HG02852 (cell line): ENCODE results near the gene PRXL2A.
A peak's percentile ranks its signal among the peaks of the same experiment; 100 is the strongest.

ENCODE experiments used
- ATAC-seq: cut with Tn5 transposase; IDR thresholded peaks from one replicate; pipeline ENCODE4 v1.9.1; 2021; ENCODE audit warnings: mild to moderate bottlenecking, moderate library complexity; ENCODE audit not compliant: unreplicated experiment

PRXL2A gene

GRCh38 chr10:80460399-80461207 is 52.3 kb downstream of the PRXL2A start:
- ATAC-seq, result no peak

DNA sequence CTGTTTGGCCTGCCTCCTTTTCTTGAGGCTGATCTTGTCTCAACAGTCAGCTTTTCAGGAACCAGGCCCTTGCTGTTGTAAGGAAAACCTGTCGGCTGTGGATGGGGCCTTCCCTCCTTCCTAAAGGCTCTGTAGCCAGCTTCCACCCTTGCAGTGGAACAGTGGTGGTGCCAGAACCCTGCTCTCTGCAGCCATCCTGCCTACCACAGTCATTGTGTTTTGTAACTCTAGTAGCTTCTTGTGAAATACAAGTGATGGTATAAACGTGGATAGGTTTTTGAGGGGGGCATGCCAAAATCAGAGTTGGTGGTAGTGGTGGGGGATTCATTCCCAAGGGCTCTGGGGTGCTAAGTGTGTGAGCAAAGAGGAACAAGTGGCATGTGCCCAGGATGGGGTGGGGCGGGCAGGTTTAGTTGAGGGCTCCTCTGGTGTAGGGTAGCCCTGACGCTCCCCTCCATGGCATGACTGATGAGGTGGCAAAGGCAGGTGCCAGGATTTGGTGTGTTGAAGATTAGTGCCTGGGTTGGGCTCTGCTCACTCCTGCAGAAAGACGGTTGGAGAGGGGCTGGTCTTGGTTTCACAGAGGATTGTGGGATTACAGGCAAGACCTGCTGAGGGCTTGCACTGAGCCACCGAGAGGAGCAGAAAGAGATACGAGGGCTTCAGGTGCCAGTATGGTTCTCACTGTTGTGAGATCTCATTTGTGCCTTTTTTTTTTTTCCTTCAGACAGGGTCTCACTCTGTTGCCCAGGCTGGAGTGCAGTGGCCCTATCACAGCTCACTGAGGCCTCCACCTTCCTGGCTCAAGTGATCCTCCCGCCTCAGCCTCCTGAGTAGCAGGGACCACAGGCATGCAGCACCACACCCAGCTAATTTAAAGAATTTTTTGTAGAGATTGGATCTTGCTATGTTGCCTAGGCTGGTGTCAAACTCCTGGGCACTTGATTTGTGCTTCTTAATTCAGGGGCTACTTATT is 53.1 kb downstream of the PRXL2A start:
- no peak for ATAC-seq

- ATAC-seq, result no peak
Measured at GRCh38 chr10:80462299-80462980, 54.1 kb downstream of the PRXL2A start.

DNA sequence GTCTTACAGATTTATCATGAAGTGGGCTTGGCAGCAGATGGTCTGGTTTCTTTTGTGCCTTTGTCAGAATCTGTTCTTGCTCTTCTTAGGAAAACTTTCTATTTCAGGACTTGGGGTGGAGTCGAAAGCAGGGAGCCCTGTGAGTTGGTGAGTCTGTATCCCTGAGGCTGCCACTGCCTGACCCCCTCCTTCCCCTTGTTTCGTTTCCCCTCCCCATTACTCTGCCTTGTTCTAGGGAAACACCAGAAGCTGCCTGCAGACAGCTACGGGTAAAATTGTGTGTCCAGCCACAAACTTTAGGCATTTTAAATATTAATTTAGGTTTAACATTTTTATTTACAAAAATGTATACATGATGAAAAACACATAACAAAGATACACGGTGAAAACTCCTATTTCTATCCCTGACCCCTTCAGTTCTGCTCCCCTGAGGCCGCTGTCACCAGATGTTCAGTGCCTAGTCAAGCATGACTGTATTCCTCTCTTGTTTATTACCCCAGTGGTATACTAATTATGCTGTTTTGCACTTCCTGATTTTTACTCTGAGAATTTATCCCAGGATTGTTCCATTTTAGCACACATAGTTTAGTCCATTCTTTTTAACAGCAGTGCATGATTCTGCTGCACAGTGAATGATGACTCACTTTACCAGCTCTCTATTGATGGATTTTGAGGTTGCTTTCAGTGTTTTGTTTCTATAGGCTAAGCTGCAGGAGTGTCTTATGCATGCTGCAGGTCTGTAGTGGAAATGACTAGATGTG is 54.8 kb downstream of the PRXL2A start:
- peak; percentile 37 for ATAC-seq

DNA sequence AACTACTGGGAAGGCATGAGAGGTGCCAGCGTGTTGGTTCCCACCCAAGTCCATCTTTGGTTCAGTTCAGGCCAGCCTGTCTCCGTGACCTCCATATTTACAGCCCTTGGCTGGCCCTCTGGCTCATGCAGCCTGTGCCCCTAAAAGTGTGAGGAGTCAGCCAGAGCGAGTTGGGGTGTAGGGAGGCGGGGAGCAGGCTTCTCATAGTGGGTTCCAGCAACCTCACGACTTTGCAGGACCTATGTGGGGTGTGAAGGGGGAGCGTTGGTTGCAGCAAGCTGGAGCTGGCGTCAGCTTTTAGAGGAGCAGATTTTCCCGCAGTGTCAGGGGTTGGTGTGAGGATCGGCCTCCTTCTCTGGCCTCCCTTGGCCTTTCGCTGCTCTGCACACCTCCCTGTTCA is 55.5 kb downstream of the PRXL2A start:
- ATAC-seq, result no peak

DNA sequence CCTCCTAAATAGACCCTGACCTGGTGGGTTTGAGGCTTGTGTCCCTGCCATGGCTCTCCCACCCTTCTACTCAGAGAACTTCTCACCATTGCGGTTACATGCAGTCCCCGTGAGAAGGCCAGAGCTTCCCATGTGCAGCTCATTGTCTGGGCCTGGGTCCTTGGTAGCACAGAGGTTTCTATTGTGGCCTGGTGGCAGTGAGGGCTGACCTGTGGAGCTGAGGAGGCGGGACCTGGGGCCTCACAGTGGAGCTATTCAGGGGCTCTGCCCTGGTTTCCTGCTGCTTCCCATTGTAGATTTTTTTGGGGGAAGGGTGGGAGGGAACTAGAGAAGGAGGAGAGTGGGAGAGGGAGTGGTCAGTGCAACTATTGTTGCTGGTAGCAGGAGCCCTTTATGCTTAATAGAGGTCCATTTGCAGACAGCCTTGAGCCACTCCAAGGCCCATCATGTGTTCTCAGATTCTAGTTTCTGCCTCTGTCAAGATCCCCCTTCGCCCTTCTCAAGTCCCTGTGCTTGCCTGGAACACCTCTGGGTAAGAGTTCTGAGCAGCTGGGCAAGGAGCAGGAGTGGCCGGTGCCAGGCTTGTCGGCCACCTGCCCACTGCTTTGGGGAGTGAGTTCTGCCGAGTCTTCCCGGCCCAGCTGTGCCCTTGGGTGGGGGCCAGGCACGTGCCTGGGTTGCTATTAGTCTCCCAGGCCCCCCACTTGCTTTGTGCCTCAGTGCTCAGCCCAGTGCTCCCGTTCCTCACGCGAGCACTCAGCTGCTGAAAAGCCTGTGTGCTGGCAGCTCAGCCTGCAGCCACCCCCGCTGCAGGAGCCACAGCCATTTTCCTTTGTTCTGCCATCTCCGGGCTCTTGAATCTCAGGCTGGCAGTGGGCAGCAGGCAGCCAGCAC is 56.5 kb downstream of the PRXL2A start:
- no peak for ATAC-seq

DNA sequence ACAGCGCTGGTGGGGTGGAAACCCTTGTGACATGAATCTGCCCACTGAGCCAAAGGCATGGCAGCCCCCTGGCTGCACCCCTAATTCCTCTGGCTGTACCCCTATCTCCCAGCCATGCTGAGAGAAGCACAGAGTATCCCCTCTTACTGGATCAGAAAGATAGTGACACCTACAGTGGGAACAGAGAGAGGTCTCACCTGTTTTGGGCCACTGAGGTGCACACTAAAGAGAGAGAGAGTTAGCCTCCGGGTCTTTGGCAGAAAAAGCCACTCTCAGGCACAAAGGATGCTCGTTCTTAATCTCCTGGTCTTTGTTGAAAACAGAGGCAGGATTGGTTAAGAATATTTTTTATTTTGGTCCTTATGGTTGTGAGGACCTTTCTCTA is 57.1 kb downstream of the PRXL2A start:
- ATAC-seq, result no peak

- peak; percentile 43 for ATAC-seq
Measured at GRCh38 chr10:80465839-80466590, 57.7 kb downstream of the PRXL2A start.

DNA sequence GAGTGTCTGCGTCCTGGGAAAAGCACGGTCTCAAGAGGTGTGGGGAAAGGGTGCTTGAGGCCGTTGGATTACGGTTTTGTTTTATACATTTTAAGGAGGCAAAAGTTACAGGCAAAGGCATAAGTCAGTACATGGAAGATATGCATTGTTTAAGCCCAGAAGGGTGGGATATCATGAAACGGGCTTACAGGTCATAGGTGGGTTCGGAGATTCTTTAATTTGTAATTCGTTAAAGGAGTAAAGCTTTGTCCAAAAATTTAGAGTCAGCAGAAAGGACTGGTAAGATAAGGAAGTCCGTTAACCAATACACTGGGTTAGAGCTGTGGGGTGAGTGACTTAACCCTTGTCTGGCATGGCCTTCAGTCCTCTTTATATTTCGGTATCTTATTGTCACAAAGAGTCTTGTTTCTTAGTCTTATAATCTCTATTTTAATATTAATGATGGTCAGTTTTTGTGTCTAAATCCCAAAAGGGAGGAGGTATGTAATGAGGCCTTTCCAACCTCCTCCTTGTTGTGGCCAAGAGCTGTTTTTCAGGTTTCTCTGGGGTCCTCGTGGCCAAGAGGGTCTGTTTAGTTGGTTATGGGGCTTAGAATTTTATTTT is 58.5 kb downstream of the PRXL2A start:
- no peak for ATAC-seq

GRCh38 chr10:80468002-80468401 is 59.7 kb downstream of the PRXL2A start:
- no peak for ATAC-seq

DNA sequence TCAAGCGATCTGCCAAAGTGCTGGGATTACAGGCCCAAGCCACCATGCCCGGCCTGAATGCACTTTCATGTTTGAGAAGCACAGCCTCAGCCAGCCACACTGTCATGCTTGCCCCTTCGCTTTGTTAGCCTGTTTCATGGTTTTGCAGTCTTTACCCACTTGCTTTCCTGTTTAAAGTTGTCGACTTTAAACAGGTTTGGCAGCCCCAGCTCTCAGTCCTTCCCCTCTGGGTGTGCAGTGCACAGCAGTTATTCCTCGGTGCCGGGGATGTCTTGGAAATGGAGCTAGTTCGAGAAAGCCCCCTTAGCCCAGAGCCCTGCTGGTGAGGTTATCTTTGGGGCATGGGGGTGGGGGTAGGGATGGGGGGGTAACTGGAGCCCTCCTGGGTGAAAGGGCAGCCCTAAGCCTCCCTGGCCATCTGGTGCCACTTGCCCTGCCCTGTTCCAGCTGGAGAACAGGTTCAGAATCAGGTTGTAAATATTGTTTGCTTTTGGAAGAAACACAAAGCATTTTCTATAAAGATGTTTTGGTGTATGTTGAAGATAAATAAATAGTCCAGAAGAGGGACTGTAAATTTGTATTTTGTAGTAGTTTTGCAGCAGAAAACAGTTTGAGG is 60.6 kb downstream of the PRXL2A start:
- no peak for ATAC-seq

GRCh38 chr10:80470266-80470665 is 61.9 kb downstream of the PRXL2A start:
- ATAC-seq, result no peak

- no peak for ATAC-seq
Measured at GRCh38 chr10:80471001-80471400, 62.6 kb downstream of the PRXL2A start.

- peak; percentile 57 for ATAC-seq
Measured at GRCh38 chr10:80471715-80472233, 63.4 kb downstream of the PRXL2A start.

GRCh38 chr10:80472234-80473095 is 64.1 kb downstream of the PRXL2A start:
- ATAC-seq, result peak; percentile 93

DNA sequence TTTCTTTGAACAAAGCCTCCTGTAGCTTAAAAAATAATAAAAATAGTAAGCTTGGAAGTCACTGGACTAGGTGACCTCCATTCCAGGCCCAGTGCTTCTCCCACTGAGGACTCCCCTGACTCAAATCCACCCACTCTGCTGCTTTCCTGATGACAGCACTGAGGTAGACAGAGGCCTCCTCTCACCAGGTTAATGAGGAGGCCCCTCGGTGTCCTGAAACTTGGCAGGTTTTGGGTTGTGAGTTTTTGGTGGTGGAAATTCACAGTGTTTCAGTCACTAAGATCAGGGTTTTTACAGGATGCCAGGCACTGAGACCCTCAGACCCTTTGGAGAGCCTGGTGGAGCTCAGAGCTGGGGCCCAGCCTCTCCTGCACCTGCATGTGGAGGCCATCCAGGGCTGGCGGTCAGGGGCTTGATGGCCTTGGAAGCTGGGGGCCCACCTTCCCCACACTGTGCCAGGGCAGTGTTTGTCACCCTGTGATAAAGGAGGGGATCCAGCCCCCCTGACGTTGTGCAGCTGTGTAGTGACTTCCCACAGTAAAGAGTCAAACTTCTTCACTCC is 64.8 kb downstream of the PRXL2A start:
- ATAC-seq, result no peak
